Peyer's patch (tissue), 4 donors: Measurements from ENCODE around the gene GIPC1.

ENCODE experiments used
- POLR2A ChIP-seq, 2 donors: fragments of 450-650 bp; IDR thresholded peaks; one replicate each; pipeline ENCODE4 v1.5.1; 2017; ENCODE audit warnings: antibody characterized with exemption in 2 of 2, mild to moderate bottlenecking in 2 of 2, moderate library complexity in 2 of 2
- TF ChIP-seq, protein P1 (sequence below), 6 experiments: fragments of 450-650 bp in 4 of 6; fragments of 200-600 bp in 2 of 6; sonication (generic) in 1 of 6; IDR thresholded peaks; one replicate each; pipeline ENCODE4 v1.5.1; 2017 to 2019; ENCODE audit warnings: antibody characterized with exemption in 6 of 6, mild to moderate bottlenecking in 3 of 6, moderate library complexity in 1 of 6

DNA sequence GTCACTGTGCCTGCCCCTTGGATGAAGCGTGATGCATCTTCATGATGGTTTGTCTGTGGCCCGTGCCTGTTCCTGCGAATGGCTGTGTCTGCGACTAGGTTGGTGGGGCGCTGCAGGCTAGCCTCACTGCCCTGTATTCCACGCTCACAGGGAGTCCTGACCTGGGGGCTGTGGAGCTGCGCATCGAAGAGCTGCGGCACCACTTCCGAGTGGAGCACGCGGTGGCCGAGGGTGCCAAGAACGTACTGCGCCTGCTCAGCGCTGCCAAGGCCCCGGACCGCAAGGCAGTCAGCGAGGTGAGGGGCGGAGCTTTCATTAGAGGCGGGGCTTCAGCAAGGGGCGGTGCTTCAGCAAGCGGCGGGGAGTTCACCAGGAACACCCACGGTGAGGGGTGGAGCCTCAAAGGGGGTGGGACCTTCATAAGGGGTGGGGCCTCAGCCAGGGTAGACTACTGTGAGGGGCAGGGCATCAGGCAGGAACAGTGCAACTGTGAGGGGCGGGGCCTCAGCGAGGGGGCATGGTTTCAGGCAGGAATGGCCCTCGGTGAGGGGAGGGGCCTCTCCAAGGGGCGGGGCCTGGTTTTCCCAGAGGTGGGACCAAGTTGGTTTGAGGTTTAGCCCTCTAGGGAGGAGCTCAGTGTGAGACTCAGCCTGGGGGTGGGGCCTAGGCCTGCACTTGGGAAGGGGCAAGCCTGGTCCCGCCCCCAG lies 45.6 kb downstream of the GIPC1 start:
- TF ChIP-seq, protein P1, sequence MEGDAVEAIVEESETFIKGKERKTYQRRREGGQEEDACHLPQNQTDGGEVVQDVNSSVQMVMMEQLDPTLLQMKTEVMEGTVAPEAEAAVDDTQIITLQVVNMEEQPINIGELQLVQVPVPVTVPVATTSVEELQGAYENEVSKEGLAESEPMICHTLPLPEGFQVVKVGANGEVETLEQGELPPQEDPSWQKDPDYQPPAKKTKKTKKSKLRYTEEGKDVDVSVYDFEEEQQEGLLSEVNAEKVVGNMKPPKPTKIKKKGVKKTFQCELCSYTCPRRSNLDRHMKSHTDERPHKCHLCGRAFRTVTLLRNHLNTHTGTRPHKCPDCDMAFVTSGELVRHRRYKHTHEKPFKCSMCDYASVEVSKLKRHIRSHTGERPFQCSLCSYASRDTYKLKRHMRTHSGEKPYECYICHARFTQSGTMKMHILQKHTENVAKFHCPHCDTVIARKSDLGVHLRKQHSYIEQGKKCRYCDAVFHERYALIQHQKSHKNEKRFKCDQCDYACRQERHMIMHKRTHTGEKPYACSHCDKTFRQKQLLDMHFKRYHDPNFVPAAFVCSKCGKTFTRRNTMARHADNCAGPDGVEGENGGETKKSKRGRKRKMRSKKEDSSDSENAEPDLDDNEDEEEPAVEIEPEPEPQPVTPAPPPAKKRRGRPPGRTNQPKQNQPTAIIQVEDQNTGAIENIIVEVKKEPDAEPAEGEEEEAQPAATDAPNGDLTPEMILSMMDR (IDR thresholded peaks at IDR 0.05) = no peak
- no peak for TF ChIP-seq POLR2A (IDR thresholded peaks at IDR 0.05)
